ENCODE measurements around the gene DOK6. TPM values are rescaled to one million over a fixed set of nuclear protein-coding genes. Genes with fewer than 3 reads are reported as not detected.

The DOK6 gene
- total and polyA plus RNA-seq, 10 of the 15 experiments (the other 5 are each of a cell fraction or from before 2014, with no cell fraction given): 0.01 to 0.09 (median 0.04) TPM; not detected in 4

- ChIA-PET POLR2A (no interaction called here), RAD21 (ENCODE audit: unreplicated experiment) (no interaction called here), SMC1A (ENCODE audit: uncharacterized antibody, unreplicated experiment) (no interaction called here), CTCF (no interaction called here)
- Histone ChIP-seq H3K9me3 (replicated peaks; ENCODE audit: control insufficient read depth, insufficient read depth, low read length) (no peaks in the 10 kb centered on the region), H3K4me3 (no peak overlapping the region), H3K4me2 (ENCODE audit: control insufficient read depth, insufficient read depth) (no peak overlapping the region), H3K27ac (ENCODE audit: control insufficient read depth, insufficient read depth) (no peak overlapping the region), H2AFZ (ENCODE audit: control insufficient read depth, low read depth, low read length) (no peak overlapping the region), H3K27me3 (replicated peaks in 1 of 2; ENCODE audit: control insufficient read depth in 2 of 2, insufficient read depth in 2 of 2, low read length in 1 of 2) (no peaks in the 10 kb centered on the region), H3K79me2 (ENCODE audit: control insufficient read depth, insufficient read depth, low read length) (no peaks in the 10 kb centered on the region), H3K4me1 (ENCODE audit: control insufficient read depth, insufficient read depth, low read length) (no peaks in the 10 kb centered on the region), H3K36me3 (ENCODE audit: control insufficient read depth in 2 of 2, insufficient read depth in 2 of 2, low read length in 1 of 2) (no peaks in the 10 kb centered on the region), H3K9ac (ENCODE audit: control insufficient read depth, insufficient read depth, low read length) (no peak overlapping the region), H4K20me1 (ENCODE audit: control insufficient read depth, insufficient read depth) (peaks cover 2% of the 10 kb centered on the region; the same call in 1 of the 2 replicates)
- 0% methylated on average over 2 of the region's 2 CpGs for whole genome bisulfite sequencing (ENCODE audit: insufficient coverage, insufficient replicate concordance, low lambda C conversion rate, missing lambda C conversion rate)
- no peak for FAIRE-seq
- in situ Hi-C loops (cut with MboI): no loop called here
- no TSS peak for BruUV-seq (replicated peaks)
- no peak for ATAC-seq
- intact Hi-C loops (cut with micrococcal nuclease; ENCODE audit: unreplicated experiment): no loop called here
- DNase-seq (ENCODE audit: low read depth, low spot score): no peak
- TF ChIP-seq NRF1 (conservative IDR thresholded peaks at IDR 0.05; ENCODE audit: low read depth, low read length) (no peak), CHD1 (IDR thresholded peaks at IDR 0.05; ENCODE audit: low read depth, low read length) (no peak), RELB (IDR thresholded peaks at IDR 0.05; ENCODE audit: low read depth) (no peak), CREM (IDR thresholded peaks at IDR 0.05; ENCODE audit: low read depth) (no peak), CBX3 (IDR thresholded peaks at IDR 0.05; ENCODE audit: borderline replicate concordance, low read depth) (no peak), KLF5 (IDR thresholded peaks at IDR 0.05; ENCODE audit: partially characterized antibody) (no peak), BRCA1 (IDR thresholded peaks at IDR 0.05; ENCODE audit: low read depth, low read length) (no peak), MTA3 (IDR thresholded peaks at IDR 0.05; ENCODE audit: borderline replicate concordance, low read length) (no peak), BCL3 (IDR thresholded peaks at IDR 0.05; ENCODE audit: borderline replicate concordance, insufficient read depth, low read depth, low read length, poor library complexity, severe bottlenecking) (no peak), USF2 (IDR thresholded peaks at IDR 0.05; ENCODE audit: borderline replicate concordance, low read depth, low read length) (no peak), IRF5 (IDR thresholded peaks at IDR 0.05; ENCODE audit: borderline replicate concordance) (no peak), NBN (IDR thresholded peaks at IDR 0.05) (no peak), WRNIP1 (IDR thresholded peaks at IDR 0.05; ENCODE audit: borderline replicate concordance, low read depth, low read length) (no peak), PAX5 (IDR thresholded peaks at IDR 0.05; ENCODE audit: borderline replicate concordance, low read depth, low read length) (no peak)
Measured at GRCh38 chr18:69364930-69365329, 35.8 kb upstream of the DOK6 start.
